ENCODE results near the gene NAV3. TPM values are rescaled to one million over a fixed set of nuclear protein-coding genes. Genes with fewer than 3 reads are reported as not detected.

The NAV3 gene
- polyA plus RNA-seq, 1 of the 3 experiments (the other 2 are of a cell fraction), result 10.5 TPM

DNA sequence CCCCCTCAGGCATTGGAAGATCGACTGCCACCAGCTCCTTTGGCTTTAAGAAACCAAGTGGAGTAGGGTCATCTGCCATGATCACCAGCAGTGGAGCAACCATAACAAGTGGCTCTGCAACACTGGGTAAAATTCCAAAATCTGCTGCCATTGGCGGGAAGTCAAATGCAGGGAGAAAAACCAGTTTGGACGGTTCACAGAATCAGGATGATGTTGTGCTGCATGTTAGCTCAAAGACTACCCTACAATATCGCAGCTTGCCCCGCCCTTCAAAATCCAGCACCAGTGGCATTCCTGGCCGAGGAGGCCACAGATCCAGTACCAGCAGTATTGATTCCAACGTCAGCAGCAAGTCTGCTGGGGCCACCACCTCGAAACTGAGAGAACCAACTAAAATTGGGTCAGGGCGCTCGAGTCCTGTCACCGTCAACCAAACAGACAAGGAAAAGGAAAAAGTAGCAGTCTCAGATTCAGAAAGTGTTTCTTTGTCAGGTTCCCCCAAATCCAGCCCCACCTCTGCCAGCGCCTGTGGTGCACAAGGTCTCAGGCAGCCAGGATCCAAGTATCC lies 288.7 kb downstream of the NAV3 start:
- Histone ChIP-seq H3K4me2 (no peak overlapping the region), H4K20me1 (ENCODE audit: insufficient read depth) (no peaks in the 10 kb centered on the region), H3K36me3 (replicated peaks in 1 of 2; ENCODE audit: control insufficient read depth in 1 of 2, insufficient read depth in 2 of 2, low read length in 1 of 2) (peaks cover 14 to 26% of the 10 kb centered on the region in 2 experiments), H3K27me3 (ENCODE audit: insufficient read depth) (no peaks in the 10 kb centered on the region), H3K27ac (ENCODE audit: low read depth in 2 of 2, low read length in 1 of 2) (no peak overlapping the region), H3K9me2 (no peaks in the 10 kb centered on the region), H3K79me2 (ENCODE audit: insufficient read depth) (no peaks in the 10 kb centered on the region), H3K9ac (no peak overlapping the region), H3K9me3 (no peaks in the 10 kb centered on the region), H3K4me3 (ENCODE audit: low read depth in 2 of 2, low read length in 1 of 2) (no peak overlapping the region), H2AFZ (ENCODE audit: low read depth) (no peak overlapping the region), H3K4me1 (ENCODE audit: control insufficient read depth in 1 of 2, insufficient read depth in 2 of 2, low read depth in 1 of 2, low read length in 1 of 2) (peaks cover 0 to 3% of the 10 kb centered on the region in 2 experiments; a peak in 3 of 4 replicates), H3F3A (replicated peaks; ENCODE audit: insufficient read depth) (peaks cover 5% of the 10 kb centered on the region)
- TF ChIP-seq FOSL2 (IDR thresholded peaks at IDR 0.05; ENCODE audit: borderline replicate concordance, low read depth), result no peak
- TF ChIP-seq NFIC (IDR thresholded peaks at IDR 0.05; ENCODE audit: borderline replicate concordance), result no peak
- CTCF ChIA-PET, result interaction anchor here (0.8 to 5.3 kb wide), 14 partner anchors 10 to 194 kb away, joined by 3 to 62 read pairs (median 6); no protein-coding TSS in a partner anchor
- 94% methylated on average over 12 of the region's 12 CpGs for WGBS (ENCODE audit: low lambda C conversion rate)
- POLR2A ChIA-PET, result no interaction called here
- DNase-seq, result no peak

DNA sequence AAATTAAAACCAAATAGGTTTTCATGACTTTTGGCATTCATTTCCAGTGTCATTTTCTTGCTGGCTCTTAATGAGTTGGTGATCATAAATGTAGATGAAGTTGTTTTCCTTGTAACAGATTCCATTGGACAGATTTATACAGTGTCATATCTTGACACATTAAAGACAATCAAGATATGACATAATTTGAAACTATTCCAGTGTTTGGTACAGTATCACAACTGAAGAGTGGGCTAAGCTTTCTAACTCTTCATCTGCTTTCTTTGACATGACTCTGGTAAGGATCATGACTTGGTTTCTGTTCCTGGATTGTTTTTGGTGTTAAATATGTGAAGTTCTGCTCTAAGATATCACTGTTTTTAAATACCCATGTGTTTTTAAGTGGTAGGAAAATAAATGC lies 289.6 kb downstream of the NAV3 start:
- POLR2A ChIA-PET, result no interaction called here
- CTCF ChIA-PET, result interaction anchor here (0.8 to 5.3 kb wide), 12 partner anchors 10 to 1054 kb away, joined by 3 to 62 read pairs (median 7); no protein-coding TSS in a partner anchor

More for the DNA sequence above, 289.6 kb downstream of the NAV3 start:
- Histone ChIP-seq H3K9me2 (no peaks in the 10 kb centered on the region), H4K20me1 (ENCODE audit: insufficient read depth) (no peaks in the 10 kb centered on the region), H3K4me1 (ENCODE audit: control insufficient read depth in 1 of 2, insufficient read depth in 2 of 2, low read depth in 1 of 2, low read length in 1 of 2) (peaks cover 0 to 3% of the 10 kb centered on the region in 2 experiments; a peak in 3 of 4 replicates), H3K4me2 (no peak overlapping the region), H3K9ac (no peak overlapping the region), H3K4me3 (ENCODE audit: low read depth in 2 of 2, low read length in 1 of 2) (no peak overlapping the region), H3K27me3 (ENCODE audit: insufficient read depth) (no peaks in the 10 kb centered on the region), H2AFZ (ENCODE audit: low read depth) (no peak overlapping the region), H3K79me2 (ENCODE audit: insufficient read depth) (no peaks in the 10 kb centered on the region), H3K36me3 (replicated peaks in 1 of 2; ENCODE audit: control insufficient read depth in 1 of 2, insufficient read depth in 2 of 2, low read length in 1 of 2) (peaks cover 14 to 29% of the 10 kb centered on the region in 2 experiments), H3F3A (replicated peaks; ENCODE audit: insufficient read depth) (peaks cover 5% of the 10 kb centered on the region), H3K27ac (ENCODE audit: low read depth in 2 of 2, low read length in 1 of 2) (no peak overlapping the region; a peak in 1 of 4 replicates), H3K9me3 (no peaks in the 10 kb centered on the region)
- no peak for DNase-seq
- no peak for TF ChIP-seq FOXM1 (IDR thresholded peaks at IDR 0.05; ENCODE audit: low read depth)
- no peak for TF ChIP-seq FOSL2 (IDR thresholded peaks at IDR 0.05; ENCODE audit: borderline replicate concordance, low read depth)
- no peak for TF ChIP-seq MEF2A (IDR thresholded peaks at IDR 0.05; ENCODE audit: borderline replicate concordance, low read depth)
- no peak for TF ChIP-seq CHD2 (IDR thresholded peaks at IDR 0.05; ENCODE audit: low read length, partially characterized antibody)
- TF ChIP-seq, protein P1, sequence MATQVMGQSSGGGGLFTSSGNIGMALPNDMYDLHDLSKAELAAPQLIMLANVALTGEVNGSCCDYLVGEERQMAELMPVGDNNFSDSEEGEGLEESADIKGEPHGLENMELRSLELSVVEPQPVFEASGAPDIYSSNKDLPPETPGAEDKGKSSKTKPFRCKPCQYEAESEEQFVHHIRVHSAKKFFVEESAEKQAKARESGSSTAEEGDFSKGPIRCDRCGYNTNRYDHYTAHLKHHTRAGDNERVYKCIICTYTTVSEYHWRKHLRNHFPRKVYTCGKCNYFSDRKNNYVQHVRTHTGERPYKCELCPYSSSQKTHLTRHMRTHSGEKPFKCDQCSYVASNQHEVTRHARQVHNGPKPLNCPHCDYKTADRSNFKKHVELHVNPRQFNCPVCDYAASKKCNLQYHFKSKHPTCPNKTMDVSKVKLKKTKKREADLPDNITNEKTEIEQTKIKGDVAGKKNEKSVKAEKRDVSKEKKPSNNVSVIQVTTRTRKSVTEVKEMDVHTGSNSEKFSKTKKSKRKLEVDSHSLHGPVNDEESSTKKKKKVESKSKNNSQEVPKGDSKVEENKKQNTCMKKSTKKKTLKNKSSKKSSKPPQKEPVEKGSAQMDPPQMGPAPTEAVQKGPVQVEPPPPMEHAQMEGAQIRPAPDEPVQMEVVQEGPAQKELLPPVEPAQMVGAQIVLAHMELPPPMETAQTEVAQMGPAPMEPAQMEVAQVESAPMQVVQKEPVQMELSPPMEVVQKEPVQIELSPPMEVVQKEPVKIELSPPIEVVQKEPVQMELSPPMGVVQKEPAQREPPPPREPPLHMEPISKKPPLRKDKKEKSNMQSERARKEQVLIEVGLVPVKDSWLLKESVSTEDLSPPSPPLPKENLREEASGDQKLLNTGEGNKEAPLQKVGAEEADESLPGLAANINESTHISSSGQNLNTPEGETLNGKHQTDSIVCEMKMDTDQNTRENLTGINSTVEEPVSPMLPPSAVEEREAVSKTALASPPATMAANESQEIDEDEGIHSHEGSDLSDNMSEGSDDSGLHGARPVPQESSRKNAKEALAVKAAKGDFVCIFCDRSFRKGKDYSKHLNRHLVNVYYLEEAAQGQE (IDR thresholded peaks at IDR 0.05; ENCODE audit: low read depth, low read length), result no peak
